Measurements from ENCODE around the gene HNRNPA2B1.
"Not testable (repeated sequence)": the region's sequence is repeated elsewhere in the genome, so short reads cannot be mapped to it uniquely, and the experiment has no call there.

HNRNPA2B1 gene

DNA sequence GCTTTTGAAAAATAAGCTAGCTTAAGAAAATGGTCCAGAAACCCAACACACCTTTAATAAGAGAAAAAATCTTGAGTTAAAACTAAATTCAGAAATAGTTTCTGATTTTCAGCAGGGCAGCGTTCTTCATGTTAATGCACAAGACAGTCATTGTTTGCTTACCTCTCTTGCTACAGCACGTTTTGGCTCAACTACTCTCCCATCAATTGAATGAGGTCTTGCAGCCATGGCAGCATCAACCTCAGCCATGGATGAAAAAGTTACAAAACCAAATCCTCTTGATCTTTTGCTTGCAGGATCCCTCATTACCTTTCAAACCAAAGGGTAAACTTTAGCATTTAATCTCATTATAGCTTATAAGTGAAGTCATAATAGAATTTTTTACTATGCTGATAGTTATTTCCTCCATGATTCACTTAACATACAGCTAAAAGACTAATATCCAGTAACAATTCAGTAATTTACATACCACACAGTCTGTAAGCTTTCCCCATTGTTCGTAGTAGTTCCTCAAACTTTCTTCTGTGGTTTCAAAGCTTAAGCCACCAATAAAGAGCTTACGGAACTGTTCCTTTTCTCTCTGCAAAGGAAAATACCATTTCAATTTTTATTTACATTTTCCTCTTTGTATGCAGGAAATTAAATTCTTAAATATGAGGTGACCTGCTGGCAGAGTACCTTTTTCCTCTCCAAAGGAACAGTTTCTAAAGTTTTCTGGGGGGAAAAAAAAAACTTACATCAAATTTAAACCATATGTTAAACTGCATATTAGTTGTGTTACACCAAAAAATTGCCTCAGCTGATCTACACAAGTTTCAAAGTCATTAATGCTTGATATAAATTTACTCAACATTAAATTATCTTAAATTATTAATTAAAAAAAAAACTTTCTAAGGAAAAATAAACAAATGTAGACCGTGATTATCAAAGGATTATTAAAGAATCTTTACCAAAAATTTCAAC, 3.1 kb downstream of the HNRNPA2B1 start:
- TF ChIP-seq ZNF384 (IDR thresholded peaks at IDR 0.05) (no peak), FOXM1 (IDR thresholded peaks at IDR 0.05; ENCODE audit: borderline replicate concordance) (no peak), TARDBP (IDR thresholded peaks at IDR 0.05) (no peak), L3MBTL2 (conservative IDR thresholded peaks at IDR 0.05) (no peak), FOXK2 (IDR thresholded peaks at IDR 0.05) (no peak), FOXA1 (IDR thresholded peaks at IDR 0.05) (no peak), HDGF (IDR thresholded peaks at IDR 0.05; ENCODE audit: borderline replicate concordance) (no peak), ELF4 (IDR thresholded peaks at IDR 0.05) (no peak), ARNT (IDR thresholded peaks at IDR 0.05) (no peak), SUZ12 (IDR thresholded peaks at IDR 0.05) (no peak), LEF1 (IDR thresholded peaks at IDR 0.05; ENCODE audit: borderline replicate concordance) (no peak)
- TF ChIP-seq, protein P1, sequence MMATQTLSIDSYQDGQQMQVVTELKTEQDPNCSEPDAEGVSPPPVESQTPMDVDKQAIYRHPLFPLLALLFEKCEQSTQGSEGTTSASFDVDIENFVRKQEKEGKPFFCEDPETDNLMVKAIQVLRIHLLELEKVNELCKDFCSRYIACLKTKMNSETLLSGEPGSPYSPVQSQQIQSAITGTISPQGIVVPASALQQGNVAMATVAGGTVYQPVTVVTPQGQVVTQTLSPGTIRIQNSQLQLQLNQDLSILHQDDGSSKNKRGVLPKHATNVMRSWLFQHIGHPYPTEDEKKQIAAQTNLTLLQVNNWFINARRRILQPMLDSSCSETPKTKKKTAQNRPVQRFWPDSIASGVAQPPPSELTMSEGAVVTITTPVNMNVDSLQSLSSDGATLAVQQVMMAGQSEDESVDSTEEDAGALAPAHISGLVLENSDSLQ (IDR thresholded peaks at IDR 0.05): no peak
- ChIA-PET CTCF (interaction anchor here (0.6 to 3.4 kb wide), 2 partner anchors 107 to 987 kb away, joined by 4 to 13 read pairs; no protein-coding TSS in a partner anchor), POLR2A (interaction anchor here (0.6 to 6.8 kb wide), 15 partner anchors 9 to 979 kb away, joined by 3 to 46 read pairs (median 5); partner anchors contain the start of genes HOXA5, HOXA7 and SNX10)
- no peak for DNase-seq (ENCODE audit: extremely low spot score)

DNA sequence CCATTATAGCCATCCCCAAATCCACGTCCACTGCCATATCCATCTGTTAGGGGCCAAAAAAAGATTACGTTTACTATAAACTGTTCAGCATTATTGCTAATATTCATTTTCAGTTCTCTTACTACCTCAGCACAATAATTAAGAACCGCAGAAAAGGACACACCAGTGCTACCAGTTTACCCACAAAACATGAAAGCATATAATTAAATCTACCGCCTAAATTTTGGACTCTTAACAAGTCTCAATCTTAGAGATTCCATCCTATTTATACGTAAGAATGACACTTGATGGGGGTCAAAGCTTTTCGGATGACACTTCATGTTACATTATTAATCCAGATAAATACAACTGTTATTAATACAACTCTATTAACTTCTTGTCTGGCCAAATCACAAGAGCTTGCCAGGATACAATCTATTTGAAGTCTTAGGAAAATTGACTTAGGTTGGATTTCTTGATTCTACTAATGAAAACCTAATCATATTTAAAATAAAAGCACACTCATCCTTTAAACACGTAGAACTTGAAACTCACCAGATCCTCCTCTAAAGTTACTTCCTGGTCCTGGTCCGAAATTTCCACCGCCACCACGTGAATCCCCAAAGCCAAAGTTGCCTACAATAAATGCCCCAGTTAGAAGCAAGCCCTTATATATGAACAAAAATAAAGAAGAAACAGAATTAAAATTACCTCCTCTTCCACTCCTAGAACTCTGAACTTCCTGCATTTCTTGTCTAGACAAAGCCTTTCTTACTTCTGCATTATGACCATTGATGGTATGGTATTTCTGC, 4.5 kb downstream of the HNRNPA2B1 start:
- TF ChIP-seq L3MBTL2 (conservative IDR thresholded peaks at IDR 0.05) (no peak), SP1 (IDR thresholded peaks at IDR 0.05) (no peak), FOXK2 (IDR thresholded peaks at IDR 0.05) (no peak), CTBP1 (IDR thresholded peaks at IDR 0.05; ENCODE audit: borderline replicate concordance) (no peak), TARDBP (IDR thresholded peaks at IDR 0.05) (no peak), HDGF (IDR thresholded peaks at IDR 0.05; ENCODE audit: borderline replicate concordance) (no peak), ZNF384 (IDR thresholded peaks at IDR 0.05) (no peak), BHLHE40 (IDR thresholded peaks at IDR 0.05; ENCODE audit: borderline replicate concordance) (no peak), ARNT (IDR thresholded peaks at IDR 0.05) (no peak)
- ChIA-PET POLR2A (interaction anchor here (0.8 to 6.8 kb wide), 9 partner anchors 7 to 989 kb away, joined by 3 to 46 read pairs (median 7); partner anchors contain the start of genes HOXA11, HOXA3 and HOXA5), CTCF (interaction anchor here (3.4 kb wide), 1 partner anchor 105 kb away, joined by 13 read pairs; no protein-coding TSS in a partner anchor)
- DNase-seq (ENCODE audit: extremely low spot score): no peak

DNA sequence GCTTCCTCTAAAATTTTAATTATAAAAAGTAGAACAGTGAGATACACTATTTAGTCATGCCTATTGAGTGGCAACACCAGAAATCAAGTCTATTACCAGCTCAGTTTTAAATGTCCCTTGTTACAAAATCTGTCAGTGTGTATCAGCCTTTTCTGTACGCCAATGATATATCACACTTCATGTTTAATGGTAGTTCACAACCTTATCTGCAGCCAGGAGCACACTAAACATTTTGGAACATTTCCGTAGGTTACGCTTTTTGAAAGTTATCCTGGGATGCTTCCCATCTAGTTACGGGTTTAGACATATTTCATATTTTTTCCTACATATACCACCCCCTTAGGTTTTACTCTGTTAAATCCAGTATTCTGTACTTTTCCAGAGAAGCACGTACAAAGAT, 5.4 kb downstream of the HNRNPA2B1 start:
- TF ChIP-seq TARDBP (IDR thresholded peaks at IDR 0.05) (no peak), BHLHE40 (IDR thresholded peaks at IDR 0.05; ENCODE audit: borderline replicate concordance) (no peak), ZNF384 (IDR thresholded peaks at IDR 0.05) (no peak), ARNT (IDR thresholded peaks at IDR 0.05) (no peak), FOXK2 (IDR thresholded peaks at IDR 0.05) (no peak), FOXA1 (IDR thresholded peaks at IDR 0.05) (no peak), SUZ12 (IDR thresholded peaks at IDR 0.05) (no peak), ELF4 (IDR thresholded peaks at IDR 0.05) (no peak), CTBP1 (IDR thresholded peaks at IDR 0.05; ENCODE audit: borderline replicate concordance) (no peak), SP1 (IDR thresholded peaks at IDR 0.05) (no peak), FOXM1 (IDR thresholded peaks at IDR 0.05; ENCODE audit: borderline replicate concordance) (no peak)
- TF ChIP-seq, protein P1 (IDR thresholded peaks at IDR 0.05): no peak
- ChIA-PET POLR2A (interaction anchor here (0.9 to 2.6 kb wide), 4 partner anchors 10 to 977 kb away, joined by 3 to 19 read pairs (median 4); no protein-coding TSS in a partner anchor), CTCF (no interaction called here)
- DNase-seq (ENCODE audit: extremely low spot score): no peak

DNA sequence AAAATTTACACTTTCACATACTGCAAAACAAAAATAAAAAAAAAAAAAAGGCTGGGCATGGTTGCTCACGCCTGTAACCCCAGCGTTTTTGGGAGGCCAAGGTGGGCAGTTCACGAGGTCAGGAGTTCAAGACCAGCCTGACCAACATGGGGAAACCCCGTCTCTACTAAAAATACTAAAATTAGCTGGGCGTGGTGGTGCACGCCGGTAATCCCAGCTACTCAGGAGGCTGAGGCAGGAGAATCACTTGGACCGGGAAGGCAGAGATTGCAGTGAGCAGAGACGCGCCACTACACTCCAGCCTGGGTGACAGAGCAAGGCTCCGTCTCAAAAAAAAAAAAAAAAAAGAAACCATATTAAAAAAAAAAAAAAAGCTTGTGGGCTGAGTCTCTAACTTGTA, 5.8 kb downstream of the HNRNPA2B1 start:
- POLR2A ChIA-PET: interaction anchor here (0.9 to 2.6 kb wide), 4 partner anchors 10 to 977 kb away, joined by 3 to 19 read pairs (median 4); no protein-coding TSS in a partner anchor

DNA sequence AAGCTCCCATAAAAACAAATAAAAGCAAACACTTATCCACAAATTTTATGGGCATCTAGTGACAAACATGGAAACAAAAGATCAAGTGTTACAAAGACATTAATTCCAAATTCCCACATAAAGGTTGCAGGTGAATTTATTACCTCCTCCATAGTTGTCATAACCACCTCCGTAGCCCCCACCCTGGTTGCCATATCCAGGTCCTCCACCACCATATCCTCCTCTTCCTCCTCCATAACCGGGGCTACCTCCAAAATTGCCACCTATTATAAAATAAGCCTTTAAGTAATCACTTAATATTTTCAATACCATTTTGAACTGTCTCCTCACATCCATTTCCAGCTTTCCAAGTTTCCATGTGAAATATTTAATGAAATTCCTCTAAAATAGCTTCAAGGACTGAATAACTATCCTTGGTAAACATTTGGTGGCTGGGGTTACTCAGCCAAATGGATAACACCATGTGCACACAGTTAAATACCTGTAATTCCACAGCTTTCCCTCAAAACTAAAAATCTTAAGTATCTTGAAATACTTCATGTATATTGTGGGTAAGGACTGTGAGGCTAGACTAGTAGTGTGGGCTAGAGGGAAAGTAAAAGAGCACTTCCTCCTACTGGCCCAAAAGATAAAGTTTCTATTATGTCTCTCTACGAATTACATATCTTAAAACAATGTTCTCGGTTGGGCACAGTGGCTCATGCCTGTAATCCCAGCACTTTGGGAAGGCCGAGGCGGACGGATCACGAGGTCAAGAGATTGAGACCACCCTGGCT, 6.9 kb downstream of the HNRNPA2B1 start:
- no peak for TF ChIP-seq LEF1 (IDR thresholded peaks at IDR 0.05; ENCODE audit: borderline replicate concordance)
- TF ChIP-seq TARDBP (IDR thresholded peaks at IDR 0.05): no peak
- no peak for TF ChIP-seq FOXM1 (IDR thresholded peaks at IDR 0.05; ENCODE audit: borderline replicate concordance)
- TF ChIP-seq ELF4 (IDR thresholded peaks at IDR 0.05): 0 out of 2 replicates have a peak, but pooled peaks have one; percentile 4
- DNase-seq (ENCODE audit: extremely low spot score): no peak
- ChIA-PET CTCF (no interaction called here), POLR2A (interaction anchor here (0.9 to 3.2 kb wide), 6 partner anchors 8 to 986 kb away, joined by 3 to 31 read pairs (median 4); partner anchors contain the start of genes CBX3 and HNRNPA2B1)

More for the DNA sequence above, 5.8 kb downstream of the HNRNPA2B1 start:
- CTCF ChIA-PET; DNase-seq (ENCODE audit: extremely low spot score): not testable (repeated sequence)

Data from HEK293T (cell line).